Fibroblast of gingiva (primary cell): ENCODE results near the gene FRMD4A.
"Not testable (repeated sequence)": the region's sequence is repeated elsewhere in the genome, so short reads cannot be mapped to it uniquely, and the experiment has no call there.

ENCODE experiments used
- DNase-seq: peaks from one replicate; pipeline ENCODE4 v3.0.0-alpha.2; 2011; ENCODE audit warnings: low read depth

FRMD4A gene

GRCh38 chr10:14240253-14241189 lies 90.2 kb downstream of the FRMD4A start:
- DNase-seq: no peak

DNA sequence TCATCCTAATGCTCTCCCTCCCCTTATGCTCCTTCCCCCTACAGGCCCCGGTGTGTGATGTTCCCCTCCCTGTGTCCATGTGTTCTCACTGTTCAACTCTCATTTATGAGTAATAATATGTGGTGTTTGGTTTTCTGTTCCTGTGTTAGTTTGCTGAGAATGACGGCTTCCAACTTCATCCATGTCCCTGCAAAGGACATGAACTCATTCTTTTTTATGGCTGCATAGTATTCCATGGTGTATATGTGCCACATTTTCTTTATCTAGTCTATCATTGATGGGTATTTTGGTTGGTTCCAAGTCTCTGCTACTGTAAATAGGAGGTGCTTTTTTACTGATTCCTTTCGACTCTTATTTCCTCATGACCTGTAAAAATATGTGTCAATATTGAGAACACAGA lies 92.1 kb downstream of the FRMD4A start:
- not testable (repeated sequence) for DNase-seq

GRCh38 chr10:14236341-14236740 lies 94.4 kb downstream of the FRMD4A start:
- no peak for DNase-seq

DNA sequence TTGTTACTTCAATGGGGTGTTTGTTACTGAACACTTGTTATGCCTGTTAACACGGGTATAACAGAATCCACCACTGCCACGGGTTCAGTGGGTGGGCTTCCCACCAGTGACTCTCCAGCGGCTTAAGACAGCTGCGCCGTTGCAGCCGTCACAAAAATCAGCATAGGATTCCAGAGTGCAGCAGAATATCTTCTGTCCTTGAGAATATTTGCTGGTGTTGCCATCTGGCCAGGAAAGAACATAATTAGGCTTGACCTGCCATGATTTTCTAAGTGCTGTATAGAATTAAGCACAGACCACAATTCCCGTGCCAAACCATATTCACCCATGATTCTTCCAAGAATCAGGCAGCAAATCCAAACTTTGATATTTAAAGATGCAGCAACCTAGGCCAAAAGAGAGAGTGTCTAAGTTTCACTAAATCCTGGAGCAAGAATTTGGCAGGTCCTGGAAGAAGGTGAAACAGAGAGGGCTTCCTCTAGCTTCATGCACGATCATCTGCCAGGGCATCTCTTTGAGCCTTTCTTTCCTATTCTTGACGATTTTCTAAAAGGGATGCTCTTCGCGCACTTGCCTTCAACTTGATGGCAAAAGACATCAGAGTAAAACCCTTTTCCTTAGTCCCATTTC lies 95.0 kb downstream of the FRMD4A start:
- no peak for DNase-seq

GRCh38 chr10:14233566-14233965 lies 97.2 kb downstream of the FRMD4A start:
- no peak for DNase-seq

DNA sequence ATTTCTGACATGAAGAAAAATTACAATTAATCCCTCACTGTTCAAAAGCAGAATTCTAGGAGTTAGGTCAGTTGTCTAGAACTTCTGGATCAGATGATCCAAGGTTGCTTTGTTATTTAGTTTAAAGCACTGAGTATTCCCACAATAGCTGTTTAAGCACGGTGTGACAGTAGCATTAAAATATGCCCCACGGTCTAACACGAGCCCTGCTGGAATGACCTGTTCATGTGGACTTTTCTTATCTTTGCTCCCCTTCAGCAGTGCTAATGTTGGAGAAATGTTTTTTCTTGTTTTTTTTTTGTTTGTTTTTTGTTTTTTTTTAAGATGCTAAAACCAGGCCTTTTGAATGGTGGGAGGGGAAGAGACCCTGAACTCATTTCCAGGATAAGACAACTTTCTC lies 101.9 kb downstream of the FRMD4A start:
- DNase-seq: not testable (repeated sequence)

DNA sequence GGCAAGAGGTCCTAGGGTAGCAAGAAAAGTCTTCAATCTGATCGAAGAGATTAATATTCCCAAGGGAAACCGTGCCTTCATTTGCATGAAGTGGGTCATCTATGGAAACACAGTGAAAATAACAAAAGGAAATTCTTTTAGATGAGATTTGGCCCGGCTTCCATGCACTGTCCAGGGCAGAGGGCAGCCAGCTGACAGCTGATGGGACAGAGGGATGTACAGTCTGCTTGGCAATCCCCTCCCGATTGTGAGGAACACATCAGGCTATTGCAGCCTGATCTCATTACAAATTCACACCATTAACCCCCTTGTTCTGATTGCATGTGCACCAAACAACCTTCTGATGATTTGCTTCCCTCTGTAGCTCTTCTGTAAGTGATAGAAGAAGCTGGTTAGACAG lies 105.3 kb downstream of the FRMD4A start:
- no peak for DNase-seq

GRCh38 chr10:14220026-14220425 lies 110.7 kb downstream of the FRMD4A start:
- DNase-seq: no peak

DNA sequence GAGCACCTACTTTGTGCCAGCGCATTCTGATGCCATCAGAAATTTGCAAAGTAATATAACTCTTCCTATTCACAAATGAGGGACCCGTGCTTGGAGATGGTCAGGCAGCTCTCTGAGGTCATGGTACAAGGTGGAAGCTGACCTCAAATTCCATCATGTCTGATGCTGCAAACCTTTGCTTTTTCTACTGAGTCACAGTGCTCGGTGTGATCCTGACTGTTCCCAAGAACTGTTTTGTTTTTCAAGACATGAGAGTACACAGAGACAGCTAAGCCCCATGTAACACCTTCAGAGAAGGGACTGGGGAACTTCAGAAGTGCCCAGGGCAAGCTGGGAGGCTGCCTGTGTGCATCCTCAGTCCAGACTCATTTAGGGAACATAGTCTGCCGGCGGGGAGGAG lies 111.3 kb downstream of the FRMD4A start:
- no peak for DNase-seq

DNA sequence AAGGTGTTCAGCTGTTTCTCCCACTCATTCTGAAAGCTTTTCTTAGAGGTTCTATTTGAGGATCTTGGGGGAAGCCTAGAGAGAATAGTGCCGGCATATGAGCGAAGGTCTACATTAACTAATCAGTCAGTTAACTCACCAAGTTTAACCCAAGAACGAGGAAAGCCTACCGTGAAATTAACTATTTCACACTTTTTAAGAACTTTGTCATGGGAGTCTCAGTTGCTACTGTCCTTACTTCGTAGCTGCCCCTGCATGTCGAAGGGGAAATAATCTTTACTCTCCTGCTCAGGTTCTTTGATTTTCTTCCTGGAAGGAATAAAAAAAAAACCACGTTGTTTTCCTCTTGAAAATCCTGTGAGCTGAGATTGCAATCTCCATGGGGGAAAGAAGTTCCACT lies 115.1 kb downstream of the FRMD4A start:
- no peak for DNase-seq

GRCh38 chr10:14213703-14214102 lies 117.0 kb downstream of the FRMD4A start:
- DNase-seq: not testable (repeated sequence)

- no peak for DNase-seq
Measured at GRCh38 chr10:14211610-14212009, 119.1 kb downstream of the FRMD4A start.

DNA sequence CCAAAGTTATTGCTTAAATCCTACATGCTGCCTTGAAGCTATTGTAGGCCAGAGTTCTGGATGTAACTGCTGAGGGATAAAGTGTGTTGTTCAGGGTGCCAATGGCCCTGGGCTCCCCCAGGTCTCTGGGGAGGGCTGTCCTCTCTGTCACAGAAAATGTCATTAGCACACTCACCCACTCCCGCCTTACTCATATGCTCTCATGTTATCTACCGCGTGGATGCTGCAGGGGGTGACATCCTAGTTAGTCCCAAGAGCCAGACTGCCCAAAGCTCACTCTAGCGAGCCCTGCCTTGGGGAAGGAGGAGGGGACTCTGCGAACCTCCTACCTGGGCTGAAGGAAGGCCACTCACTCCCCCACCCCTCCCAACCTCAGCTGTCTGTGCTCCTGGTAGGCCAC lies 122.5 kb downstream of the FRMD4A start:
- no peak for DNase-seq

GRCh38 chr10:14205233-14205632 lies 125.5 kb downstream of the FRMD4A start:
- DNase-seq: no peak

DNA sequence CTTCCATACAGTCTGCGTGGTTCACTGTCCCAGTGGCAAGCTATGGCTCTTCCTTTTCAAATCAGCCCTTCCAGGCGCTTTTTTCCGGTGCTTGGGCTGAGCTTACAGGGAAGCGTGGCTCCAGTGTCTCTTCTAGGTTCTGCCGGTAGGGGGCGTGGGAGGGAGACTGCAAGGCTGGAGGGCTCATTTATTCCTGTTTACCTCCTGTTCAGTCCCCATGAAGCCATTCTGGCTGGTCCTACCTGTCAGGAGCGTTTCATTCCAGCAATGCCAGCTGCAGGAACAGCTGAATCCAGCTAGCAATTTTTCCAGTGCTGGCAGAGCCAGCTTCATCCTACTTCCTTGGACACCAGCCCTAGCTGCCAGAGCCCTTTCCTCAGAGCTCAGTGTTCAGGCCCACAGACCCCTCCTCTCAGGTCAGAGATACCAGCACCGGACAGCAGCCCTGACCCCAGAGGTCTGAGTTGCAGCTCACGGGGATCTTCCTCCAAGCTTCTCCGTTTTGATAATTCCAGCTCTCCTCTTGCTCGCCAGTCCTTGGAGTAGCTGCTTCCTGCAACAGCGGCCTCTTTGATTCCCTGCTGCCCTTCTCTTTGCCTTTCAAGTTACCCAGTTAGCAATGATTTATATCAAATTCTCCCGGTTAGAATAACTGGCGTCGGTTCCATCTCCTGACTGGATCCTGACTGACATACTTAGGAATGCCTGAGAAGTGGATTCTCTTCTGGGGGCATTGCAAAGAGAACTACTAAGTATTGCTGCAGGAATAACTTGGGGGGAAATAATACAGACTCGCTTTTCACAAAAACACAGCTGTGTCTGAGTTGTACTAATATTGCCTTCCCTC lies 129.8 kb downstream of the FRMD4A start:
- no peak for DNase-seq

- DNase-seq: not testable (repeated sequence)
Measured at GRCh38 chr10:14199098-14199497, 131.6 kb downstream of the FRMD4A start.

GRCh38 chr10:14198078-14198477 lies 132.6 kb downstream of the FRMD4A start:
- no peak for DNase-seq

DNA sequence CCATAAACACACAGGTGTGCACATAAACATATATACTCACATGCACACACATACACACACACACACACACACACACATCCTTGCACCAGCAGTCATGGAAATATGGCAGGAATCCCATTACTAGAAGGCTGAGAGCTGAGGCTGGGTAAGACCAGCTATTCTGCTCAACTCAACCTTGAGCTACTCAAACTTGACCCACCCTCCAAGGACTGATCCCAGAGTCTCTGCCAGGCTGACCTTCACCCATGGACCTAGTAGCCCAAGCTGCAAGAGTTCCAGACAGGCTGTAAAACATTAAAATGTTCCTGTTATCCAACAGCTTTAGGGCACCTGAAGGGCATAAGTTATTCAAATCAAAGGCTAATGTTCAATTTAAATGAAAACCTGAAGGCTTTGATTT lies 134.6 kb downstream of the FRMD4A start:
- no peak for DNase-seq

DNA sequence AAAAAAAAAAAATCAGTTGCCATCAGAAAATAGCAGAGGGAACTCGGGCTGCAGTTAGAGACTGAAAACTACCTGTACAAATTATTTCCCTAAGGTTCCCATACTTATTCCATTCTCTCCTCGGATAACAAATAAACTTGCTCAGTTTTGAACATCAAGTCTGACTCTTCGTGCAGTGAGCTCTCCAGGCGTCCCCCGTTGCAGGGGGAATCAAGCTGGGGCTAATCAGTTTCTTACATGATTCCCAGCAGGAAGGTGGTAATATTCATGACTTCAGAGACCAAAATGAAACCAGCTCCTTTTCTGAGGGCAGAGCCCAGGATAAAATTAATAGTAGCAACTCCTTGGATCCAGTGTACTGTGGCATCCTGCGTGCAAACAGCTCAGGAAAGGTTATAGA lies 135.3 kb downstream of the FRMD4A start:
- DNase-seq: no peak

DNA sequence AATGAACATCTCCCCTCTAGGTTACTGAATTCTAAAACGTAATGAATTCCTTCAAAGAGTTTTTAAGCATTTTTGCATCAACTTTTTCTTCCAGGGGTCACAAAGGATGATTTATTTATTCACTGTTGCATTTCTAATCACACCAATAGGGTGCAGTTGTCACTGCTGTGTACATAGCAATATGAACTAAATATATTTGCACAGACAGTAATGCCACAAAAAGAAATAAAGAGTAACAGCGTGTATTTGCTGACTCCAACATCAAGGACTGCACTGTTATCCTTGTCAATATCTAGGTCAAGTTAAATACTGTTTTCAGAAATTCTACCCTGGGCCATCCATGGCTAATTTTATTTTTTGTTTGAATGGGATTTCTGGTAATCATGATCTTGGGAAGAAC lies 138.0 kb downstream of the FRMD4A start:
- DNase-seq: no peak

DNA sequence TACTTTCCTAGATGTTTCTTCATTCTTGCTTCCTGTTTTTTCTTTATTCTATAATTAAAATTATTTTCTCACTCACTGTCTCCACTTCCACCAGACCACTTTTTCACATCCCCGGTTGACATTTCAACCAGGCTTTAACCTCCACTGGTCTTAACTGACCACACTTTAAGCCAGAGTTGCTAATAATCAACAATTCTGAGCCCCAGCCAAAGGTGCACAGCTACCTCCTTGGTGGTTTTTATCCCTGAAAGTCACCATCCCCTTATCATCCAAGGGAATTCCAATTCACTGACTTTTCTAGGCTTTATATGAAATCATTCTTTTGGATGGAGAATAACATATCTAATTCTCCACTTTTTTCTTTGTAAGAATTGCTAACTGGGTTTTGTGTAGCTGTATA lies 138.9 kb downstream of the FRMD4A start:
- no peak for DNase-seq

GRCh38 chr10:14191407-14191806 lies 139.3 kb downstream of the FRMD4A start:
- no peak for DNase-seq

GRCh38 chr10:14190702-14191101 lies 140.0 kb downstream of the FRMD4A start:
- DNase-seq: no peak
